H1 (cell line): ENCODE data around the gene PRKN.

Source experiments
- CEBPB ChIP-seq: IDR thresholded peaks from 2 replicates; pipeline ENCODE4 v1.6.1; 2012; ENCODE audit warnings: low read depth, low read length
- CTCF ChIP-seq, 3 experiments: IDR thresholded peaks; 1 replicate in 2 of 3; 2 replicates in 1 of 3; pipeline versions ENCODE4 v1.5.1 to v1.6.1; 2011; ENCODE audit warnings: low read length in 3 of 3, mild to moderate bottlenecking in 3 of 3, inconsistent platforms in 2 of 3, low read depth in 1 of 3, moderate library complexity in 1 of 3; ENCODE audit not compliant: insufficient read depth in 1 of 3; ENCODE audit errors: control extremely low read depth in 1 of 3
- EZH2 ChIP-seq: fragments of 200-600 bp; sonication (generic); IDR thresholded peaks from 2 replicates; pipeline ENCODE4 v1.7.1; 2012; ENCODE audit warnings: low read depth, mild to moderate bottlenecking, moderate library complexity, low read length, inconsistent platforms; ENCODE audit not compliant: severe bottlenecking
- MAFK ChIP-seq: IDR thresholded peaks from 2 replicates; pipeline ENCODE4 v1.6.1; 2012; ENCODE audit warnings: low read depth, mild to moderate bottlenecking, improper control_type of control experiment, low read length
- MAX ChIP-seq: IDR thresholded peaks from 2 replicates; pipeline ENCODE4 v1.6.1; 2012; ENCODE audit warnings: inconsistent platforms
- RAD21 ChIP-seq, 2 experiments: IDR thresholded peaks in 1 of 2; conservative IDR thresholded peaks in 1 of 2; 2 replicates each; pipeline ENCODE4 v1.6.1; 2011; ENCODE audit warnings: low read depth in 2 of 2, low read length in 2 of 2, improper control_type of control experiment in 1 of 2, inconsistent platforms in 1 of 2, mild to moderate bottlenecking in 1 of 2, moderate library complexity in 1 of 2
- RFX5 ChIP-seq: IDR thresholded peaks from 2 replicates; pipeline ENCODE4 v1.6.1; 2011; ENCODE audit warnings: low read depth, low read length, improper control_type of control experiment, borderline replicate concordance
- YY1 ChIP-seq: IDR thresholded peaks from 2 replicates; pipeline ENCODE4 v1.6.1; 2011; ENCODE audit warnings: low read depth, mild to moderate bottlenecking, low read length

- TF ChIP-seq RFX5 (no peak), CTCF (IDR thresholded peaks at IDR 0.05; ENCODE audit: control extremely low read depth in 1 of 3, insufficient read depth in 1 of 3, low read depth in 1 of 3, low read length in 3 of 3) (no peak), YY1 (no peak), MAX (no peak), EZH2 (no peak), CEBPB (no peak), RAD21 (IDR thresholded peaks at IDR 0.05 in 1 of 2, conservative IDR thresholded peaks at IDR 0.05 in 1 of 2; ENCODE audit: low read depth in 2 of 2, low read length in 2 of 2) (no peak), MAFK (no peak)
Observed at GRCh38 chr6:161459008-161459615, 1268.5 kb downstream of the PRKN start.
